GM19395 (cell line): ENCODE measurements around the gene LMTK2.
A peak's percentile ranks its signal among the peaks of the same experiment; 100 is the strongest.

Experiments
- ATAC-seq: cut with Tn5 transposase; IDR thresholded peaks from one replicate; pipeline ENCODE4 v1.9.1; 2021; ENCODE audit warnings: mild to moderate bottlenecking, moderate library complexity; ENCODE audit not compliant: unreplicated experiment

The LMTK2 gene

GRCh38 chr7:98106647-98107312, at the start of gene LMTK2:
LMTK2 (plus strand) TSS chr7:98106862; CDS start chr7:98107178, 316 bp downstream.
- peak; percentile 100 for ATAC-seq

DNA sequence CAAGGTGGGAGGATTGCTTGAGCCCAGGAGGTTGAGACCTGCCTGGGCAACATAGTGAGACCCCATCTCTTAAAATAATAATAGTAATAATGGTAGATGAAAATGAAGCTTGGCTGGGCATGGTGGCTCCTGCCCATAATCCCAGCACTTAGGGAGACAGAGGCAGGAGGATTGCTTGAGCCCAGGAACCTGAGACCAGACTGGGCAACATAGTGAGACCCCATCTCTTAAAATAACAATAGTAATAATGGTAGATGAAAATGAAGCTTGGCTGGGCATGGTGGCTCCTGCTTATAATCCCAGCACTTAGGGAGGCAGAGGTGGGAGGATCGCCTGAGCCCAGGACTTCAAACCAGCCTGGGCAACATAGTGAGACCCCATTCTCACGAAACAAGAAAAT, 49.5 kb upstream of the LMTK2 start:
- ATAC-seq, result no peak

DNA sequence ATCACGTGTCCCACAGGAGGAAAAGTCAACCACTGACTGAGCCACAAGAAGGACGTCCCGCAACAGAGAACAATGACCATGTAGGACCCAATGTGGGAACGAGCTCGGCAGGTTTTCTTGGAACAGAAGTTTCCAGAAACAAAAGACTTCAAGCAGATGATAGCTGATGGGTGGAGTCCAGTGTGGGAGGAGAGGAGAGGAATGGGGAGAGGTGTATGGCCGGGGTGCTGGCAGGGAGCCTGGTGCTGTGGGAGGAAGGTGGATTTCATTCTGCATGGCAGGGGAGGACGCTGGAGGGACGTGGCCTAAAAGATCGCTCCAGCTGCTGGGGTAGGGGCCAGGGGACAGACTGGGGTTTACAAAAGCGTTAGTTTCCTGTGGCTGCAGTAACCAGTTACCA, 48.5 kb upstream of the LMTK2 start:
- ATAC-seq, result no peak

DNA sequence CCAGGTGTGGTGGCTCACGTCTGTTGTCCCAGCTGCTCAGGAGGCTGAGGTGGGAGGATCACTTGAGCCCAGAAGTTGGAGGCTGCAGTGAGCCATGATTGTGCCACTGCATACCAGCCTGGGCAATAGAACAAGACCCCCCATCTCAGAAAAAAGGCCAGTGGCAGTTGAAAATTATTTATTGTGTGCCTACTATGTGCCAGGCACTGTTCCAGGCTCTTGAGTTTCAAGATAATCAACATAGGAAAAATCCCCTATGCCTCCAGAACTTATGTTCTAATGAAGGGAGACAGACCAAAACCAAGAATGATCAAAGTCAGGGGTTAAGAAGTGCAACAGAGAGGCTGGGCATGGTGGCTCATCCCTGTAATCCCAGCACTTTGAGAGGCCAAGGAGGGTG, 42.4 kb upstream of the LMTK2 start:
- no peak for ATAC-seq

GRCh38 chr7:98066208-98066607, 40.5 kb upstream of the LMTK2 start:
- no peak for ATAC-seq

GRCh38 chr7:98066934-98067507, 39.6 kb upstream of the LMTK2 start:
- no peak for ATAC-seq

DNA sequence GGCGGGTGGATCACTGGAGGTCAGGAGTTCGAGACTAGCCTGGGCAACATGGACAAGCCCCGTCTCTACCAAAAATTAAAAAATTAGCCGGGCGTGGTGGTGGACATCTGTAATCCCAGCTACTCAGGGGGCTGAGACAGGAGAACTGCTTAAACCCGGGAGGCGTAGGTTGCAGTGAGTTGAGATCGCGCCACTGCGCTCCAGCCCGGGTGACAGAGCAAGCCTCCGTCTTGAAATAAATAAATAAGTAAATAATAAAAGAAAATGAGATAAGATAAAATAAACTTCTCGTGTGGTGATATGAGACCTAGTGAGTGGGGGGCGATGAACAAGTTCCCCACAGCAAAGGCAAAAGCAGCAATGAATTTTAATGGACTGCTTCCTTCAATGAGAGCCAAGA, 33.6 kb upstream of the LMTK2 start:
- no peak for ATAC-seq

GRCh38 chr7:98075801-98076200, 30.9 kb upstream of the LMTK2 start:
- ATAC-seq, result no peak

GRCh38 chr7:98077762-98078161, 28.9 kb upstream of the LMTK2 start:
- no peak for ATAC-seq

DNA sequence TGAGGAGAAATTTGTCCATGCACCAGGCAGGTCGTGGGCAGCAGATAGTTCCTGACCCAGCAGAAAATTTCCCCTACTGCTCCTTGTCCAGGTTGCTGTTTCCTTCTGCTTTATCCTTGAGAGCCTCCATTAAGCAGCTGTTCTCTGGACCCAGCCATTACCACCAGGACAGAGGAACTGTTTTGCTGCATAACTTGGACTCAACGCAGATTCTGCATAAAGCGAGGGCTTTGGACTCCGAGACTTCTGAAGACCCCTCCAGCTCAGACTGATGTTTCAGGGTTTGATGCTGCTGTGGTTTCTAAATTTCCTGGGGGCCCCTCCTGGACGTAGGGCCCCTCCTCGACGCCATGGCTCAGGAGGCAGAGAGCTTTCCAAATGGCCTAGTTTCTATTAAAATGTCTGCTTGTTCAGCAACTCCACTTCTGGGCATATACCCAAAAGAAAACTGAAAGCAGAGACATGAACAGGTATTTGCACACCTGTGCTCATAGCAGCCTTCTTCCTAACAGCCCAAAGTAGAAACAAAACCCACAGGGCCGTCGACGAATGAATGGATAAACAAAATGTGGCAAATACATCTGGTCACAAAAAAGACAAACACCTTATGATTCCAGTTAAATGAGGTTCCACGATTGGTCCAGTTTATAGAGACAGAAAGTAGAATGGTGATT, 28.3 kb upstream of the LMTK2 start:
- no peak for ATAC-seq

DNA sequence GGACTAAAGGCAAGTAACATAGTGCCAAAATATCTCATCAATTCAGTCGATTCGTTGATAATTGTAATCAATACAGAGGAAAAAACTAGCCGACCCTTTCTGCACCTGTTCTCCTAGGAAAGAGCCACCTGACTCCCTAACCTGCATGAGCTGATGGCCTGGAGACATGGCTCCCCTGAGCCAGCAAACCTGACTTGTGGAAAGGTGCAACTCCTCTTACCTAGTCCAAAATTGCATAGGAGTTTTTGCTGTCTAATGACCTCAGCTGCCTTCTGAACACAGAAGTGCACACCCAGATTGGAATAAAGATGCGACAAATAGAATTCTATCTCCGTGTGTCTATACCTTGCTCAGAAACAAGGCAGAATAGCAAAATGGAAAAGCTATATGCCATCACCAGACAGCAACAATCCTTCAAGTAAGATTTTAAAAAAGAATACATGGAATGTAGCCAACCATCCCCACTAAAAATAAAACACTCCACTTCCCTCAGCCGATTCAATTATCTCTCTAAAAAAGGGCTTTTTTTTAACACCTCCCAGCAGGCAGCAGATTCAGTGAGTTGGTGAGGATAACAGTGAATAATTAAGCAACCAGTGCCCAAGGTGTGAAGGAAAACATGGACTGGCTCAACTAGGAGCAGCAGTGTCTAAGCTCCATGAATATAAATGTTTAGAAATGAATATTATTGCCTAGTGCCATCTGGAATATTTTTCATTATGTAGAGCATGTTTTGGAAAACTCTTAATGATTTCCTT, 26.6 kb upstream of the LMTK2 start:
- no peak for ATAC-seq

GRCh38 chr7:98081319-98081718, 25.3 kb upstream of the LMTK2 start:
- ATAC-seq, result no peak

DNA sequence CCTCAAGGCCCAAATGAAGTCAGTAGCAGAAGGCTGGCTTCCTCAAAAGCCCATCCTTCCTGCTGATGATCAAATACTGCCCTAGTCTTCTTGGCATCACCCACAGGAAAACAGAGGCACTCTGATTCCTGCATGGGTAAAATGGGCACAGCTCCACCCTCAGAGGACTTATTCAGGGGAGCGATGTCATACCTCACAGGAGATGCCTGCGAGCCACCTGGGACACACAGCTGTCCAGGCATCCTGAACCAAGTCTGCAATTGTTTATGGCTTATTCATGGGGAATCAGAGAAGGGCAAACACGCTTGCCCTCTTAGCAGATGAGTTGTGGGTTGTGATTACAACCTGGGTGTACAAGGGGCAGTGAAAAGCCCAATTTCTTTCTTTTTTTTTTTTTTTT, 22.0 kb upstream of the LMTK2 start:
- ATAC-seq, result no peak

DNA sequence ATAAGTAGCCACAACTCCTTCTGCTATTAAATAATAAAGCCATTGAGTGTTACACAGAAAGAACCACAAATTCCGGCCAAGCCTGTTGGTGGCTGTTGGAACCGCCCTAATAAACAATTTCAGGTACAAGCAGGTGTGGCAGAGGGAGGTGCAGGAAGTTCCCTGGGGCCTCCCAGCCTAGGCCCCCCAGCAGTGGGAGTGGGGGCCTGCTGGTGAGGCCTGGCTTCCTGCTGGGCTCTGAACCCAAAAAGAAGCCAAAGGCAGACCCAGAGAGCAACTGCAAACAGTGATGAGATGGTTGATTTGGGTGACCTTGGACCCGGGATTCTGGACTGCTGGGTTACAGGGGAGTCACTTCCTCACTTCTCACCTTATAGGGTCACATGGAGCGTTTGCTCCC, 21.0 kb upstream of the LMTK2 start:
- ATAC-seq, result no peak

- no peak for ATAC-seq
Measured at GRCh38 chr7:98086281-98086718, 20.4 kb upstream of the LMTK2 start.

DNA sequence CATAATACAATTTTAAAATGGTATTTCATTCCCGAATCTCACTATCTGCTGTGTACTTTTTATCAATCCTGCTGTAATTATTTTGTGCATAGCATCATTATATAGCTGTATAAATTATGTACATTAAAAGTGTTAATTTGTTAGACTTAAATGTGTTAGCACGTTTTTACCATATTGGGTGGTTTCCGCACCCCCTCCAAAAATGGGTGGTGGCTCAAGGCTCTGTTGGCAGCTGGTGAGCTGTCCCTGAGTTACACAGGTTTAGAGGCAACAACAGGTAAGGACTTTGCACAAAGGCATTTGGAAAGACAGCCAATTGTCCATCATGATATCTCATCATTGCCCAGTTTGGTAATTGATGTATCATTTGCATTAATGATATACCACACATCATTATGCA, 18.6 kb upstream of the LMTK2 start:
- ATAC-seq, result no peak

DNA sequence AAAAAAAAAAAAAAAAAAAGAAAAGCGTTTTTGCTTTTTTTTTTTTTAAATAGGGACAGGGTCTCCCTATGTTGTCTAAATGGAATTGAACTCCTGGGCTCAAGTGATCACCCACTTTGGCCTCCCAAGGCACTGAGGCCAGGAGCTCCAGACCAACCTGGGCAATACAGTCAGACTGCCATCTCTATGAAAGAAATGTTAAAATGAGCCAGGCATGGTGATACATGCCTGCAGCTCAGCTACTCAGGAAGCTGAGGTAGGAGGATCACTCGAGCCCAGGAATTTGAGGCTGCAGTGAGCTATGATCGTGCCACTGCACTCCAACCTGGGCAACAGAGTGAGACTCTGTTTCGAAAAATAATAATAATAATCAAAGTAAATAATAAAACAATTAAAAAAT, 16.5 kb upstream of the LMTK2 start:
- ATAC-seq, result no peak

DNA sequence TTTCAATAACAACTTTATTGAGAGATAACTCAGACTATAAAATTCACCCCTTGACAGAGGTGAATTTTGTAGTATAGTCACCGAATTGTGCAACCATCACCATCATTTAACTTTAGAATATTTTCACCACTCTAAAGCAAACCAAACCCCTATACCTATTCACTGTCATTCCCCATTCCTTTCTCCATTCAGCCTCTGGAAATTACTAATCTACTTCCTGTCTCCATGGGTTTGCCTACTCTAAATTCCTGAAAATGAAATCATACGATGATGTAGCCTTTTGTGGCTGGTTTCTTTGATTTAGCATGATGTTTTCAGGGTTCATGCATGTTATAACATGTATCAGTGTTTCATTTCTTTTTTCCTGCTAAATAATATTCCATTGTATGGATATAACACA, 15.6 kb upstream of the LMTK2 start:
- ATAC-seq, result no peak

GRCh38 chr7:98091523-98091922, 15.1 kb upstream of the LMTK2 start:
- no peak for ATAC-seq

DNA sequence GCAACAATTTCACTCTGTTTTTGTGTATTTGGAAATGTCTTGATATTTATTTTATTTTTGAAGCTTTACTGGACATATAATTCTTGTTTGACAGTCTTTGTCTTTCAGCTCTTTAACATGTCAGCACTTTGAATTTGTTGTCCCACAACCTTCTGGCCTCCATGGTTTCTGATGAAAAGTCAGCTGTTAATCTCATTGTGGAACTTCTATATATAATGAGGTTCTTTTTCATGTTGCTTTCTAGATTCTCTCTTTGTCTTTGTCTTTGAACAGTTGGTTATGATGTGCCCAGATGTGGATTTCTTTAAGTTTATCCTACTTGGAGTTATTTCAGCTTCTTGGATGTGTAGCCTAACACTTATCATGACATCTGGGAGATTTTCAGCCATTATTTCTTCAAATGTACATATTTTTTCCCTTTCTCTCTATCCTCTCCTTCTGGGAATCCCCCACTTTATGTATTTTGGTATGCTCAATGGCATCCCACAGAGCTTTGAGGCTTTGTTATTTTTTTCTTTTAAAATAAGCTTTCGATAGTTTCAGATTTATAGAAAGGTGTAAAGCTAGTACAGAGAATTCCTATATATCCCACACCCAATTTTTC, 9.5 kb upstream of the LMTK2 start:
- ATAC-seq, result no peak

DNA sequence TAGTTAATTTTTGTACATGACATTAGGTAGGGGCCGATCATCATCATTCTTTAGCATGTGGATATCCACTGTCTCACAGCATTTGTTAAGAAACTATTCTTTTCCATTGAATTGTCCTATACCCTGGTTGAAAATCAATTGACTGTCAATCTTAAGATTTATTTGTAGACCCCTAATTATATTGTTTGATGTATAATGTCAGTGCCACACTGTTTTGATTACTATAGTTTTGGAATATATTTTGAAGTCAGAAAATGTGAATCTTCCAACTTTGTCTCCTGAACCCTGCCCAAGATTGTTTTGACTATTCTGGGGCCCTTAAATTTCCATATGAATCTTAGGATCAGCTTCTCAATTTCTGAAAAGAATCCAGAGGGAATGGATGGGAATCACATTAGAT, 6.6 kb upstream of the LMTK2 start:
- ATAC-seq, result no peak
